GM21423 (cell line): Measurements from ENCODE around the gene LDHAL6B.

Source experiments
- ATAC-seq: cut with Tn5 transposase; IDR thresholded peaks from one replicate; pipeline ENCODE4 v1.9.1; 2021; ENCODE audit warnings: mild to moderate bottlenecking, moderate library complexity; ENCODE audit not compliant: unreplicated experiment

LDHAL6B gene

GRCh38 chr15:59216911-59217310 is 10.3 kb downstream of the LDHAL6B start:
- ATAC-seq = no peak

- ATAC-seq = no peak
Measured at GRCh38 chr15:59217876-59218498, 11.3 kb downstream of the LDHAL6B start.

- ATAC-seq = no peak
Measured at GRCh38 chr15:59218710-59219109, 12.1 kb downstream of the LDHAL6B start.

GRCh38 chr15:59221511-59222505 is 15.2 kb downstream of the LDHAL6B start:
- ATAC-seq = no peak

- ATAC-seq = no peak
Measured at GRCh38 chr15:59222906-59223550, 16.4 kb downstream of the LDHAL6B start.

GRCh38 chr15:59223736-59224135 is 17.1 kb downstream of the LDHAL6B start:
- ATAC-seq = no peak

- ATAC-seq = no peak
Measured at GRCh38 chr15:59224474-59224873, 17.8 kb downstream of the LDHAL6B start.

- no peak for ATAC-seq
Measured at GRCh38 chr15:59227021-59227420, 20.4 kb downstream of the LDHAL6B start.

GRCh38 chr15:59229015-59229414 is 22.4 kb downstream of the LDHAL6B start:
- ATAC-seq = no peak

- ATAC-seq = no peak
Measured at GRCh38 chr15:59229453-59229852, 22.8 kb downstream of the LDHAL6B start.

GRCh38 chr15:59230531-59231055 is 23.9 kb downstream of the LDHAL6B start:
- ATAC-seq = no peak

GRCh38 chr15:59232476-59232875 is 25.8 kb downstream of the LDHAL6B start:
- ATAC-seq = no peak

GRCh38 chr15:59236394-59236793 is 29.8 kb downstream of the LDHAL6B start:
- ATAC-seq = no peak

GRCh38 chr15:59237119-59237855 is 30.6 kb downstream of the LDHAL6B start:
- peak; percentile 63 for ATAC-seq

- ATAC-seq = peak; percentile 51
Measured at GRCh38 chr15:59237924-59238331, 31.3 kb downstream of the LDHAL6B start.

- no peak for ATAC-seq
Measured at GRCh38 chr15:59240036-59240435, 33.4 kb downstream of the LDHAL6B start.

GRCh38 chr15:59242649-59243048 is 36.0 kb downstream of the LDHAL6B start:
- no peak for ATAC-seq

- ATAC-seq = no peak
Measured at GRCh38 chr15:59243622-59244021, 37.0 kb downstream of the LDHAL6B start.

GRCh38 chr15:59244337-59244736 is 37.7 kb downstream of the LDHAL6B start:
- peak; percentile 92 for ATAC-seq

- no peak for ATAC-seq
Measured at GRCh38 chr15:59245559-59245958, 38.9 kb downstream of the LDHAL6B start.

GRCh38 chr15:59247364-59247763 is 40.7 kb downstream of the LDHAL6B start:
- ATAC-seq = no peak
